Sciatic nerve (tissue), 2 donors: ENCODE results near the gene LRRC56. TPM values are rescaled to one million over a fixed set of nuclear protein-coding genes. Genes with fewer than 3 reads are reported as not detected.
"Not testable (repeated sequence)": the region's sequence is repeated elsewhere in the genome, so short reads cannot be mapped to it uniquely, and the experiment has no call there.

Experiments
- ATAC-seq: fragments of 200-7000 bp; cut with Tn5 transposase; one replicate; pipeline ENCODE4 v1.9.1; 2020; ENCODE audit warnings: mild to moderate bottlenecking, moderate library complexity
- DNase-seq: peaks from one replicate; pipeline ENCODE4 v3.0.0-alpha.2; 2020; ENCODE audit warnings: low spot score
- intact Hi-C: fragments of 100-400 bp; cut with DNase I; formaldehyde crosslinking; loops from one replicate; pipeline ENCODE4 v1.14.2; 2022
- total RNA-seq: library from RNA; stranded (reverse); fragmentation: NEBNext Ultra II Directional; extraction: Animal tissue kit (Norgen Biotek cat#: 25700); gene quantifications from one replicate; pipeline ENCODE4 v1.2.1, GENCODE V29; 2021
- donor health status: DM: no; HTN: no; CAD: no.
- donor health status: DM: no; HTN: no; CAD: no.

Gene LRRC56
- total RNA-seq, 1 donor from 2014 or later = 1.4 TPM

DNA sequence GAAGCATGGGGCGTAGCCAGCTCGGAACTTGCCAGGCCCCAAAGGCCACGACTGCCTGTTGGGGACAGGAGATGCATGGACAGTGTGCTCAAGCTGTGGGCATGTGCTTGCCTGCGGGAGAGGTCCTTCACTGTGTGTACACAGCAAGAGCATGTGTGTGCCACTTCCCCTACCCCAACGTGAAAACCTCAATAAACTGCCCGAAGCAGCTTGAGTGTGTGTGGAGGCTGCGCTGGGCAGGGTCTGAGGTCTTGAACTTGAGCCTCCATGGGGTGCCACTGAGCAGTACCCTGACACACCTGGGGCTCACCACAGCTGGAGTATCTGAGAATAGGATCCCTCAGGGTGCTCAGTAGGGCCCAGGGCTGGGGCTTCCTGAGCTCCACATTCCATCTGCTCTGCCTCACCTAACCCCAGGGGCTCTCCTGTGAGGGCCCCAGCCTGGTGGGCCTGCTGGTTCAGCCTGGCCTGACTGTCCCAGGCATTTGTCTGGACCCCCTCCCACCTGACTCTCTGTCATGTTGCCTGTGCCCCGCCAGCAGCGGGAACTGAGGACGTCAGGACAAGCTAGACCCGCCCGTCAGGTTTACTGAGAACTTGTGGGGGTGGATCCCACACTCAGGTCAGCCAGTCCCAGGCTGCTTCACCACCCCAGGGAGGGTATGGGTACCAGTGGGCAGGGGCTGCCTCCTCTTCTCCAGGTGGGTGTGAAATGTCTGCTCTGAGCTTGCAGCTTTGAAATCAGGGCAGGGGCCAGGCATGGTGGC lies 26.7 kb downstream of the LRRC56 start:
- intact Hi-C loops = no loop called here
- DNase-seq (no peak), ATAC-seq (no peak)

GRCh38 chr11:565921-566509 lies 28.7 kb downstream of the LRRC56 start:
- DNase-seq = no peak
- intact Hi-C loops = no loop called here
- ATAC-seq = no peak

DNA sequence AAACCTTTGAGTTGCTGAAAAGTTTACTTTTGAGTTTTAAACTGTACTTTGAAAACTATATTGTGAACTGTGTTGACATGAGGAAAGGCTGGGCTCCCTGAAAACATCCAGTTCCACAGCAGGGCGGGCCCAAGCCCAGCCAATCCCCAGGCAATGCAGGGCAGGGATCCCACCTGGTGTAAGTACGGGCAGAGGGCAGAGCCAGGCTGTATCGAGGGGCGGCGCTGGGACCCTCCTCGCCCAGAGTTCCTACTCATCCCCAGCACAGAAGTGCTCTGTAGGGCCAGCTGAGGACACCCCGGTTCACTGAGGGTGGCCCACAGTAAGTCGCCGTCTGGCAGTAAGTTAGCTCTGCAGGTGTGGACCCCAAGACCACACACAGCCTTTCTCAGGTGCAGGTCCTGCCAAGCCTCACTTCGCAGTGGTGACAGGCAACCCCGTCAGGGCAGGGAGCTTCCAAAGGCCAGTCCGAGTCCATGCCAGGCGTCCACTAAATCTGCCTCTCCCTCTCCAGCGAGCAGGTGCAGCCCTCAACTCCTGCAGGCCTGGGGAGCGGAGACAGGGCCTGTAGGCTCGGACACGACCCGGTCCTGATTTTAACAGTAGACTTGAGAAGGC lies 29.8 kb downstream of the LRRC56 start:
- no peak for DNase-seq
- no peak for ATAC-seq
- intact Hi-C loops = no loop called here

DNA sequence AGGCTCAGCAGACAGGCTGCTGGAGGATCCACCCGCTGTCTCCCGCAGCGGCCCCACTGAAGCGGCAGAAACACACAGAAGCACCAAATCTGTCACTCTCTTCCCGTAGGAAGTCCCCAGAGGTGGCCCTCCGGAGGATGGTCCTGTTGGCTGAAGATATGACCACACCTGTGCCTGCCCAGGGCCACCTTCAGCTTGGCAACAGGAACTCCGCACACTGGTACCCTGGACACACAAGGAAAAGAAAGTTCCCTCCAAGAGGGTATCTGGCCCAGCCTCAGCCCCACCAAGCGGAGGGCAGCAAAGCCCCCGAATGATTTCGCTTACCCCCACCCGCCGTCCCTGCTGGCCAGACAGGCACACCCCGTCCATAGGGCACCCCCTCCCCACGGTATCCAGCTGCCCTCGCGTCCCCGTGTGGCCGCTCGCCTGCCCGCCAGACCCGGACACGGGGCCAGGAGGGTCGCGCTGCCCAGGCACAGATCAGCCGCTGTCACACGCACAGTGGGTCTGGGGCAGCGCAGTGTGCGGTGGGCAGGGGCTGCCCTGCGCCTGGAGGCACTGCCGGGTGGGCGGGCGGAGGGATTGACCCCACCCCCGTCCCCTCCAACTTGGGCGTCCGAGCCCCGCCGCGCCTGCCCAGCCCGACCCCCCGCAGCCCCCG lies 30.4 kb downstream of the LRRC56 start:
- ATAC-seq = peak; percentile 3
- DNase-seq = no peak
- intact Hi-C loops = no loop called here

- intact Hi-C loops = no loop called here
- ATAC-seq (peak; percentile 91), DNase-seq (peak; percentile 94)
These were observed 31.2 kb downstream of the LRRC56 start for GRCh38 chr11:568306-569157.

- ATAC-seq = no peak
- DNase-seq = no peak
- intact Hi-C loops = no loop called here
These were observed 32.0 kb downstream of the LRRC56 start for GRCh38 chr11:569158-569885.

GRCh38 chr11:571802-572185 lies 34.5 kb downstream of the LRRC56 start:
- ATAC-seq (no peak), DNase-seq (no peak)
- intact Hi-C loops = no loop called here

DNA sequence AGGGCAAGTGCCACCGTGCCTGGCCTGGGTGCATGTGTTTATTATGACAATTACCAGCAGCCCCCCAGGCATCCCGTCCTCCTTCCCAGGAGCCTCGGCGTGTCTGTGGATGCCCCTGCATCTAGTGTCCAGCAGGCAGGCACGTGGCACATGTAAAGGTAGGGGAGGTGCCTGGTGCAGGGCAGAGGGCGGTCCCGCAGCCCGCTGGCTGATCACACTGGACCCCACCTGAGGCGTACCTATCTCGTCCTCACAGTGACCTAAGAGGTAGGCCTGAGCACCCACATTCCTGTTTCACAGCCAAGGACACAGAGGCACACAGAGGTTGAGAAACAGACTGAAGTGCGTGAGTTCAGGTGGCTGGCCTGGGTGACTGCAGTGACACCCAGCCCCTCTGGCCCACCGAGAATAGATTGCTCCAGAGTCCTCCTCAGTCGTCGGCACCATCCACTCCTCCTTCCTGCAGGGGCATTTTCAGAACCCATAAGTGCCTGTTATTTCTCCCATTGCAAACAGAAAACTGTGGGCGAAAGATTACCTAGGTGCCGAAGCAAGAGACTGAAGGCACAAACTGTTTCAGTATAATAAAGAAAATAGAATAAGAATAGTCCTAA lies 35.9 kb downstream of the LRRC56 start:
- DNase-seq (no peak), ATAC-seq (no peak)
- intact Hi-C loops = no loop called here

- intact Hi-C loops, DNase-seq, ATAC-seq: not testable (repeated sequence)
These were observed 36.8 kb downstream of the LRRC56 start for GRCh38 chr11:574031-574570.

- intact Hi-C loops = no loop called here
These were observed 37.4 kb downstream of the LRRC56 start for GRCh38 chr11:574632-575312.

DNA sequence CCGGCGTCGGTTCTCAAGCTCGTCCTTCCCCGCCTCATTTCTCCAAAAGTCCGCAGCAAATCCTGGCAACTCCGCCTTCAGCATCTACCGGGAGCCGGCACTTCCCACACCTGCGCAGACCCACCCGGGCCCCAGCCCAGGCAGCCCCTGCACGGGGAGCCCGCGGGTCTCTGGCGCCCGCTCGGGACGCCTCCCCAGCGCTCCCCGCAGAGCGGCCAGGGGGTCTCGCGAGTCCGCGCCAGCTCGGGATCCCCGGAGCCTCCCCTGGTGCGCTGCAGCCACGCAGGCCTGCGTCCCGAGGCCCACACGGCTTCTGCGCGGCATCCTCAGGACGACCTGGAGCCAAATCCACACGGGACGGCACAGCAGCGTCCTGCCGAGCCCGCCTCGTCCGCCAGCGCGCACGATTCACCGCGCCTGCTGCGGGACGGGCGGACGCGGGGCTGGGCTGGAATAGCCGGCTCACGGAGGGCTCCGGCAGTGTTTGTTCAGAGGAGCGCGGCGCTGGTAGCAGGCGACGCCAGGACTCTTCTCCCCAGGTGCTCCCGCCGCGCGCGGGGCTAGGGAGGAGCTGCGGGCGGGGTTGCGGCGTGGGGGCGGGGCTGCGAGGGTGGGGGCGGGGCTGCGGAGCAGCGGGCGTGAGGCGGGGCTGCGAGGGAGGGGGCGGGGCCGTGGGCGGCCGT lies 38.1 kb downstream of the LRRC56 start:
- peak; percentile 2 for ATAC-seq
- intact Hi-C loops = no loop called here
- peak; percentile 70 for DNase-seq

More at GRCh38 chr11:574632-575312, 37.4 kb downstream of the LRRC56 start:
- ATAC-seq (no peak), DNase-seq (no peak)

GRCh38 chr11:575996-576768 lies 38.9 kb downstream of the LRRC56 start, which contains the start of gene PHRF1:
Gene PHRF1, plus strand, starts transcription at chr11:576470. Its CDS starts 5,043 bp downstream, at chr11:581513.
- DNase-seq (peak; percentile 98), ATAC-seq (peak; percentile 97)
- intact Hi-C loops = no loop called here

- intact Hi-C loops = no loop called here
- DNase-seq = no peak
- ATAC-seq = no peak
These were observed 39.7 kb downstream of the LRRC56 start for GRCh38 chr11:576811-577610.

DNA sequence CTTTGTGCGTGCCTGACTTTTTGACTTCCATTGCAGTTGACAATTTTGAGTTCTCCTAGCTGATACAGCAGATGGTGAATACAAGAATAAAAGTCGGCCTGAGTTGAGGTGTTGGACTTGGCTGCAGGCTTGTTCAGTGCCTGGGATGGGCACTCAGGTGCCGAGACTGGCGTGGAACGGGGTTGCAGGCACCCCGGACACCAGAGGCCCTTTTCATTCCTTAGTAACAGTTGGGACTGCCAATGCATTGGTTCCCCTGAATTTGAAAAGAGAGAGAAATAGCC lies 40.2 kb downstream of the LRRC56 start:
- ATAC-seq (no peak), DNase-seq (no peak)
- intact Hi-C loops = no loop called here
